HK-2 (cell line): Measurements from ENCODE around the gene LHPP.

Experiments used
- DNase-seq: peaks from one replicate; pipeline ENCODE4 v3.0.0-alpha.2; 2018; ENCODE audit not compliant: unreplicated experiment

Gene LHPP

GRCh38 chr10:124624006-124624405, 162.4 kb downstream of the LHPP start:
- no peak for DNase-seq

- DNase-seq: no peak
These were observed 162.8 kb downstream of the LHPP start for GRCh38 chr10:124624466-124624865.

- DNase-seq: no peak
These were observed 163.3 kb downstream of the LHPP start for GRCh38 chr10:124624895-124625294.

DNA sequence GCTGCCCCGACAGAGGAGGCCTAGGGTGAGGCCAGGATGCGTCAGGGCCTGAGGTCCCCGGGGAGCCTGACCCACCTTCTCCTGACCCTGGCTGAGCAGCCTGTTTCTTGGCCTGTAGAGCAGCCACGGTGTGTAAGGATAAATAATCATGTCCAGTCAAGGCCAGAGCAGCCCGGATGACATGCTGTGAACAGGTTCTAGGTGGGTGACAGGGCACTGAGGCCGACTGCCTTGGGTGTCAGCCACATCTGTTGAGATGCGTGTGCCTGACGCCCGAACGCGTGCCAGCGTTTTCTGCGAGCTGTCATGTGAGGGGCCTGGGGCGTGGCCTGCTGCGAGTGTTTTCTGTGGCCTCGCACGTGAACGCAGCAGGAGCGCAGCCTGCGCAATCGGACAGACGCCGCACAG, 164.2 kb downstream of the LHPP start:
- no peak for DNase-seq

GRCh38 chr10:124626759-124627380, 165.2 kb downstream of the LHPP start:
- DNase-seq: no peak

GRCh38 chr10:124627866-124628675, 166.4 kb downstream of the LHPP start:
- DNase-seq: no peak

DNA sequence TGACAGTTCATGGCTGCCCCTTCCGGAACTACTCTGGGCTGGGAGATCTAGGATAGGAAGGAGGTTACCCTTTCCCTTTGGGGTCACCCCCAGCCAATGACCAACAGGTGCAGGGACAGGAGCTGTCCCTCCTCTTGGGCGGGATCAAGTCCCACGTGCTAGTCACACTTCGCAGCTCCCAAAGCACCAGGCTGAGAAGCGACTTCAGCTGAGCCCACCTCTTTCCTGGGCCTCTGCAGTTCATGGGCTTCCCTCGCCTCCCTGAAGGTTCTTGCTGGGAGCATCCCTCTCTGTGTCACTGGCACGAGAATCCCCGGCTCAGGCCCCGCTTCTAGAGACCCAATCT, 167.0 kb downstream of the LHPP start:
- DNase-seq: no peak

DNA sequence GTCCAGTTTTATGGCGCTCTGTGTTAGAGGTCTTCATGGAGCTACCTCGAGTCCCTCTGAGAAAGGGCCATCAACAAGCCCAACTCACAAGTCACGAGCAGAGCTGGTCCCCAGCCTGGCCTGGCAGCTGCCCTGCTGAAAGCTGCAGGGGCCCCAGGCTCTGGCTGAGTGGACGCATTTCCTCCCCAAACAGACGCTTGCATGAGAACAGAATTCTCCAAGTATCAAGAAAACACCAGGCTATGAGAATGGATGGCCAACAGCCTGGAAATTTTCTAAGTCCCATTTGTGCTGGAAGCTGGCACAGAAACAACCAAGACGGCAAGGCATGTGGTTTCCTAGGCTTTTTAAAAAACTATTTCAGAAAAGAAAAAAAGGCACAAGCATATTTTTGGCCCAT, 167.8 kb downstream of the LHPP start:
- DNase-seq: no peak

GRCh38 chr10:124629842-124630241, 168.2 kb downstream of the LHPP start:
- no peak for DNase-seq

DNA sequence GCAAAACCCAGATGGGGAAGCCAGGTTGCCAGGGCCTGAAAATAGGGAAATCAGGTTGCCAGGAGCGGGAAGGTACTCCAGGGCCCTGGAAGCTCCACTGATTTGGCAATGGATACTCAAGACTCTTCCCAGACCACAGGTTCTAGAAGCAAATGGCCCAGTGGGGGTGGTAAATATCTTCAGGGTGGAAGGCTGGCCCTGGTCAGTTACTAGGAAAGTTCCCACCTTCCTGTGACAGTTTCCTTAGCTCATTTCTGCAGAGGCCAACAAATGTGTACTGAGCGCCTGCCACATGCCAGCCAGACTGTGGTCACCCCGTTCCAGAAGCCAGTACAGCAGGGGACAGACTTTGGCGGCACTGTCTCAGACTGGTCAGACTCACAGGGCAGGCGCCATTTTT, 168.9 kb downstream of the LHPP start:
- no peak for DNase-seq

DNA sequence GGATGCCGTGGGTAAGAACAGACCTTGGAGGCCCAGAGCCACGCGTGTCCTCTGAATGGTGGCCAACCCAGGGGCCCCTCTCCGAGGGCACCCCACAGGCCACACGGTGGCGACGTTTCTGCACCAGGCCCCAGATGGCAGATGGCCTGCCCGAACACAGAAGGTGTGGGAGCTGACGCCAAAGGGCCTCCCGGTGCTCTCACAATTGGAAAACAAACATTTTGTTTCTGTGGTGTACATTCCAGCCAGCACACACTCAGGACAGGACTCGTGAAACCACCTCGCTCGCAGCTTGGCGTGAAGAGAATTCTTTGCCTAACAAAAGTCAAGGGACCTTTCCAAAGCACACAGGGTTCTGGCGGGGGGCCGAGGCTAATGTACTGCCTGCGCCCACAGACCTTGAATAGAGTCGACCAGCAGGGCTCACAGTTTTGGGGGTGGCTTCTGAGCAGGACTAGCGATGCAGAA, 170.5 kb downstream of the LHPP start:
- no peak for DNase-seq

- DNase-seq: no peak
These were observed 170.9 kb downstream of the LHPP start for GRCh38 chr10:124632566-124632965.

GRCh38 chr10:124636271-124636995, 174.8 kb downstream of the LHPP start:
- no peak for DNase-seq

GRCh38 chr10:124637091-124637700, 175.6 kb downstream of the LHPP start:
- DNase-seq: no peak

DNA sequence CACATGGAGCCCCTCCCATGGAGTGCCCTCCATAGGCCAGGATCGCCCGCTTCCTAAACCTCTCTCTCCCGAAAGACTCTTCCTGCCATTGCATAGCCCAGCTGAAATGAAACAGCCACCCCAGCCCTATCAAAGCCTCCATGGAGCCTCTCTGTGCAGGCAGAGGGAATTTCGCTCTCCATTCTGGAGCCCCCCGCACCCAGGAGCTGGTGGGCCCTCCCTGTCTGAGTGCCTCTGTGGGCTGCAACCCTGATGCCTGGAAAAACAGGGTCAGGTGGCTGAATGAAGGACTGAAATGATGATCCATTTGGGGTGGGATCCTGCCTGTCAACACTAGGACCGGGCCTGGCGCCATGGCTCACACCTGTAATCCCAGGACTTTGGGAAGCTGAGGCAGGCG, 176.1 kb downstream of the LHPP start:
- no peak for DNase-seq

- DNase-seq: no peak
These were observed 177.6 kb downstream of the LHPP start for GRCh38 chr10:124639206-124639605.

DNA sequence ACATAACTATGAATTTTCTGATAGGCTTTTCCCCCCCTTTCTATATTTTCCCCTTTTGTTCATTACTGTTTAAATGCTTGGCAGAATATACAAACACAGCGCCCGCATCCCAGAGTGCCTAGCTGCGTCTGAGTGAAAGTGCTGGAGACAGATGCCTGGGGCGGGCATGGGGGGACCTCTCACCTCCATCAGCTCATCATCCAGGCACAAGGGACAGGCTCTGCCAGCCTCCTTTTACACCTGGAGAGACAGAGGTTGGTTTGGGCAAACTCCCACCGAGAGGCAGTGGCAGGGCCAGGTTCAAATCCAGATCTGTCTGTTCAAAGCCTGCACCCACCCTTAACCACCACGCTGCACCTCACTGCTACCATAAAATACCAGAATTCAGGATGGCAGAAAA, 178.0 kb downstream of the LHPP start:
- DNase-seq: no peak

GRCh38 chr10:124640056-124640455, 178.4 kb downstream of the LHPP start:
- DNase-seq: no peak

- DNase-seq: no peak
These were observed 179.1 kb downstream of the LHPP start for GRCh38 chr10:124640538-124641231.

DNA sequence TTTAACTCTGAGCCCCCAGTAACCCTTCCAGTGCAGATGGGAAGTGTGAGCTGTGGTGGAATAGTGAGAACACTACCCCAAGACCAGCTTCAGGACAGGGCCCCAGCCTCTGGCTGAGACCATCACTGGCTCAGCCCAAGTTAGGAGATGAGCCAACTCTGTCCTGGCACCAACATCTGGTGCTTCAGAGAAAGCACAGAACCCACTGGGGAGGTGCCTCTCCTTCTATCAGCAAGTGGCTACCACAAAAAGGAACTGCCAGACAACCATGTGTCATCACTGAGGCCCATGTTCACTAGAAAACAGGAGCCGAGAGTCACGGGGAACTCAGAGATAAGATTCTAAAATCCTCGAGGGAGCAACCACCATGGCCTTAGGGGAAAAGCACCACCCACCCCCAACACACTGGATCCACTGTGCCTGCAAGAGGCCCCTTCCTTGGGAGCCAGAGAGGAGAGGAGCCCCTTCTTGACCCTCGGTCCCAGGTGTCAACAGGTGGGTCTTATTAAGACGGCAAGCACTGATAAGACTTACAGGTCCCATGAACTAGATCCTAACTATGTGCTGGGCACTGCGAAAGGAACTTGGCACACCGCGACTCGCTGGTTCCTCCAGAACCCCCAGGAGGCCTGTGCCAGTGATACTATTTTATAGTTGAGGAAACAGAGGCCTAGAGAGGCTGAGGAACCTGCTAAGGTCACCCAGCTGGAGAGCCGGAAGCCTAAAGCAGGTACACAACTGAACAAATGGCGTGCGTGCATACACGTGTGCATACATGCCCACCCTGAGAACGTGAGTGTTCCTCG, 179.9 kb downstream of the LHPP start:
- DNase-seq: no peak
